HCT116 (cell line): Measurements from ENCODE around the gene SNAP29.

ENCODE experiments used
- CEBPB ChIP-seq: IDR thresholded peaks from 2 replicates; pipeline ENCODE4 v1.6.1; 2012; ENCODE audit warnings: low read depth
- EZH2 ChIP-seq: fragments of 200-600 bp; sonication (generic); IDR thresholded peaks from 2 replicates; pipeline ENCODE4 v1.6.1; 2017; ENCODE audit warnings: antibody characterized with exemption, mixed run types
- POLR2A ChIP-seq: IDR thresholded peaks from 2 replicates; pipeline ENCODE4 v1.7.0; 2011; ENCODE audit warnings: borderline replicate concordance; ENCODE audit not compliant: insufficient read depth, insufficient read length; ENCODE audit errors: extremely low read depth
- POLR2AphosphoS5 ChIP-seq: IDR thresholded peaks from 2 replicates; pipeline ENCODE4 v1.6.1; 2011; ENCODE audit warnings: mild to moderate bottlenecking, low read depth, low read length, moderate library complexity
- TF ChIP-seq, protein P1 (sequence below), 3 experiments: fragments of 200-600 bp in 1 of 3; sonication (generic) in 1 of 3; IDR thresholded peaks in 2 of 3; conservative IDR thresholded peaks in 1 of 3; 2 replicates each; pipeline ENCODE4 v1.5.1; 2012 to 2017; ENCODE audit warnings: low read depth in 2 of 3, low read length in 2 of 3, antibody characterized with exemption in 1 of 3, borderline replicate concordance in 1 of 3, control low read depth in 1 of 3, mild to moderate bottlenecking in 1 of 3, mixed read lengths in 1 of 3, mixed run types in 1 of 3, moderate library complexity in 1 of 3; ENCODE audit not compliant: insufficient read depth in 1 of 3
- TF ChIP-seq, protein P2 (sequence below): IDR thresholded peaks from 2 replicates; pipeline ENCODE4 v1.6.1; 2012

DNA sequence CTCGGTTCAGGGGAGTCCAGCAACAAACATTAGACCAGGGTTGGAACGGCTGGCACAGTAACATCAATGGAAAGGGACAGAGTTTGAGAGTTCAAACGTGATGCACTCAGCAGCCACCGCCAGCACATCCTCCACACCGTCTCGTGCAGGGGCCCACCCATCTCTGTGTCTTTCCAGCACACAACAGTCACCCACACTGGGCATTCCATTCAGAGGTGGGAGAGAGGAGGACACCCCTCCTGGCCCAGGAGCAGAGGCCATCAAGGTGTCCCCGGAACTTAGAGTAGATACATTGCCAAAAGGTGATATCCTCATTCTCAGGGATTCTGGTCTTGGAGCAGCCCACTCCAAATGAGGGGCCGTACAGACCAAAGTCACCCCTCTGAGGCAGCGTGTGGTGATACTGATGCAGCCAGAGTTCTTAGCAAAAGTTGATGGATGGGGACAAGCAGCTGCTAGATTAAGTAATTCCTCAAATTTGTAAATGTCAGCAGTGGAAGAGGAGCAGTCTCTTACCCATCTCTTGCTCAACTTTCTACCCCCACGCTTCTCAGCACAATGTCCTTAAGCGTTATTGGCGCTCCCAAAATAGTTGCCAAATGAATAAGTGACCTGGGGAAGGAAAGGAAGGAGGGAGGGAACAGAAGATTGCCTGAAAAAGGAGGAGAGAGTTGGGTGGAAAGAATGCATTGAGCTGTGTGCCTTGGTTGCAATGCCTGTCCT, 5.5 kb downstream of the SNAP29 start:
- TF ChIP-seq POLR2A (no peak), EZH2 (no peak), CEBPB (no peak), POLR2AphosphoS5 (no peak)
- TF ChIP-seq, protein P1, sequence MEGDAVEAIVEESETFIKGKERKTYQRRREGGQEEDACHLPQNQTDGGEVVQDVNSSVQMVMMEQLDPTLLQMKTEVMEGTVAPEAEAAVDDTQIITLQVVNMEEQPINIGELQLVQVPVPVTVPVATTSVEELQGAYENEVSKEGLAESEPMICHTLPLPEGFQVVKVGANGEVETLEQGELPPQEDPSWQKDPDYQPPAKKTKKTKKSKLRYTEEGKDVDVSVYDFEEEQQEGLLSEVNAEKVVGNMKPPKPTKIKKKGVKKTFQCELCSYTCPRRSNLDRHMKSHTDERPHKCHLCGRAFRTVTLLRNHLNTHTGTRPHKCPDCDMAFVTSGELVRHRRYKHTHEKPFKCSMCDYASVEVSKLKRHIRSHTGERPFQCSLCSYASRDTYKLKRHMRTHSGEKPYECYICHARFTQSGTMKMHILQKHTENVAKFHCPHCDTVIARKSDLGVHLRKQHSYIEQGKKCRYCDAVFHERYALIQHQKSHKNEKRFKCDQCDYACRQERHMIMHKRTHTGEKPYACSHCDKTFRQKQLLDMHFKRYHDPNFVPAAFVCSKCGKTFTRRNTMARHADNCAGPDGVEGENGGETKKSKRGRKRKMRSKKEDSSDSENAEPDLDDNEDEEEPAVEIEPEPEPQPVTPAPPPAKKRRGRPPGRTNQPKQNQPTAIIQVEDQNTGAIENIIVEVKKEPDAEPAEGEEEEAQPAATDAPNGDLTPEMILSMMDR (IDR thresholded peaks at IDR 0.05 in 2 of 3, conservative IDR thresholded peaks at IDR 0.05 in 1 of 3; ENCODE audit: borderline replicate concordance in 1 of 3, insufficient read depth in 1 of 3, low read depth in 2 of 3, low read length in 2 of 3), result no peak
- TF ChIP-seq, protein P2, sequence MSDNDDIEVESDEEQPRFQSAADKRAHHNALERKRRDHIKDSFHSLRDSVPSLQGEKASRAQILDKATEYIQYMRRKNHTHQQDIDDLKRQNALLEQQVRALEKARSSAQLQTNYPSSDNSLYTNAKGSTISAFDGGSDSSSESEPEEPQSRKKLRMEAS, result no peak
